GM11168 (cell line): ENCODE data around the gene DISP1.

Source experiments
- in situ Hi-C: fragments of 300-500 bp; cut with MboI; formaldehyde crosslinking; loops from one replicate; pipeline ENCODE4 v1.12.0; 2022; ENCODE audit warnings: low sequenced_read_pairs; ENCODE audit not compliant: unreplicated experiment

The DISP1 gene

GRCh38 chr1:222852326-222852725 is 37.5 kb downstream of the DISP1 start:
- in situ Hi-C loops, result no loop called here

GRCh38 chr1:222861062-222861461 is 46.2 kb downstream of the DISP1 start:
- in situ Hi-C loops, result no loop called here
